Sigmoid colon (tissue), 7 donors: Measurements from ENCODE around the gene LLGL2. TPM values are rescaled to one million over a fixed set of nuclear protein-coding genes. Genes with fewer than 3 reads are reported as not detected.

Experiments used
- DNase-seq: peaks from one replicate; pipeline ENCODE4 v3.0.0-alpha.2; 2019
- H3K27ac ChIP-seq, 4 donors: fragments of 200-600 bp; sonication (generic); one replicate each; pipeline ENCODE4 v1.5.1; 2016 to 2019; ENCODE audit warnings: mild to moderate bottlenecking in 1 of 4
- H3K27me3 ChIP-seq, 3 donors: fragments of 200-600 bp; sonication (generic); one replicate each; pipeline ENCODE4 v1.5.1; 2019; ENCODE audit warnings: mild to moderate bottlenecking in 1 of 3
- H3K36me3 ChIP-seq, 4 donors: fragments of 200-600 bp; sonication (generic); one replicate each; pipeline ENCODE4 v1.5.1; 2016 to 2019
- H3K4me1 ChIP-seq, 4 donors: fragments of 200-600 bp; sonication (generic); one replicate each; pipeline ENCODE4 v1.5.1; 2017 to 2019
- H3K4me3 ChIP-seq, 4 donors: fragments of 200-600 bp; sonication (generic); one replicate each; pipeline ENCODE4 v1.5.1; 2017 to 2019; ENCODE audit warnings: mild to moderate bottlenecking in 2 of 4, moderate library complexity in 1 of 4
- H3K9me3 ChIP-seq, 4 donors: fragments of 200-600 bp in 3 of 4; sonication (generic) in 3 of 4; one replicate each; pipeline versions ENCODE4 v1.5.1 to v1.6.1; 2013 to 2019
- EP300 ChIP-seq, 4 donors: sonication (generic); formaldehyde crosslinking; IDR thresholded peaks; one replicate each; pipeline ENCODE4 v1.6.1; 2017; ENCODE audit warnings: antibody characterized with exemption in 4 of 4
- POLR2A ChIP-seq, 2 donors: fragments of 450-650 bp; IDR thresholded peaks; one replicate each; pipeline ENCODE4 v1.6.1; 2016; ENCODE audit warnings: antibody characterized with exemption in 2 of 2, mild to moderate bottlenecking in 2 of 2, moderate library complexity in 2 of 2
- POLR2AphosphoS5 ChIP-seq, 4 donors: sonication (generic); formaldehyde crosslinking; IDR thresholded peaks; one replicate each; pipeline ENCODE4 v1.6.1; 2017; ENCODE audit warnings: antibody characterized with exemption in 4 of 4
- WGBS, 2 donors: extraction: QIAGEN DNeasy Blood & Tissue Kit; methylation state at CpG; one replicate each; pipeline ENCODE4 v1.1.7; 2013; 5-methylcytosine and 5-hydroxymethylcytosine counted together
- intact Hi-C: fragments of 100-400 bp; cut with DNase I; formaldehyde crosslinking; loops from one replicate; pipeline ENCODE4 v1.15.1; 2023
- polyA plus RNA-seq, 3 donors: library from polyadenylated mRNA; stranded (reverse); fragments of 200-250 nt; gene quantifications; one replicate each; pipeline ENCODE4 v1.2.3, GENCODE V29; 2013
- total RNA-seq, 4 donors: library from RNA; depleted of rRNA; stranded (reverse); fragments of >200 nt; gene quantifications; one replicate each; pipeline ENCODE4 v1.1.0, GENCODE V29; 2016
- TF ChIP-seq, protein P1 (sequence below), 4 experiments: fragments of 450-650 bp in 3 of 4; fragments of 200-600 bp in 1 of 4; IDR thresholded peaks; one replicate each; pipeline ENCODE4 v1.5.1; 2016 to 2019; ENCODE audit warnings: antibody characterized with exemption in 4 of 4, mild to moderate bottlenecking in 3 of 4, moderate library complexity in 2 of 4
- donor health status: healthy with polysubstance abuse.
- donor health status: Bipolar disorder and iron deficiency.
- donor health status: healthy.

The LLGL2 gene
- total and polyA plus RNA-seq, 7 donors, result 1.4 to 299 (median 5.0) TPM

DNA sequence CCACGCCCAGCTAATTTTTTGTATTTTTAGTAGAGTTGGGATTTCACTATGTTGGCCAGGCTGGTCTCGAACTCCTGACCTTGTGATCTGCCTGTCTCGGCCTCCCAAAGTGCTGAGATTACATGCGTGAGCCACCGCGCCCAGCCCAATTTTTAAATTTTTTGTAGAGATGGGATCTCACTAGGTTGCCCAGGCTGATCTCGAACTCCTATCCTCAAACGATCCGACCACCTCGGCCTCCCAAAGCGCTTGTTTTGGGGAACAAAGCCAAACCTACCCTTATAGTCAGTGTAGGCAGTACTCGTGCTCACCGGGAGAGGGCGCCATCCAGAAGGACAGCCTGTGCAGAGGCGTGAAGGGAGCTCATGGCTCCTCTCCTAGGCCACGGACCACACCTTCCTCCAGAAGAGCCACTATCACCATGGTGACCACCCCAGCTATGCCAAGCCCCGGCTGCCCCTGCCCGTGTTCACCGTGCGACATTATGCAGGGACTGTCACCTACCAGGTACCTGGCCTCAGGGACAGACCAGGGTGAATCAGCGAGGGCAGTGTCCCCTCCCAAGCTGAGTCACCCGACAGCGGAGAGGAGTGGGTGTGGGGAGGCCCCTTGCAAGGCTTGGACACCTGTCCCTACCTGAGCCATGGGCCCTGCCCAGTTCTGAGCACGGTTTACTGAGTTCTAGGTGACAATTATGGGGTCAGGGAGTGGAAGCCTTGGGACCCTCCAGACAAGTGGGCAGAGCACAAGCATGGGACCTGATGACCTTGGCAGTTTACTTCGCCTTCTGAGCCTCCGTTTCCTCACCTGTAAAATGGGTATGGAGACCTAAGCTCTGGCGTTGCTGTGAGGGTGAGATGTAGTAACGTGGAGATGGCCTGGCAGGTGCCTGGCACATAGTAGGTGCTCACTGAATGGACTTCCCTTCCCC, 75.8 kb downstream of the LLGL2 start:
- H3K4me1 ChIP-seq, result no peaks in the 10 kb centered on the region
- no peak overlapping the region for H3K27ac ChIP-seq
- H3K27me3 ChIP-seq, result no peaks in the 10 kb centered on the region
- TF ChIP-seq, protein P1, sequence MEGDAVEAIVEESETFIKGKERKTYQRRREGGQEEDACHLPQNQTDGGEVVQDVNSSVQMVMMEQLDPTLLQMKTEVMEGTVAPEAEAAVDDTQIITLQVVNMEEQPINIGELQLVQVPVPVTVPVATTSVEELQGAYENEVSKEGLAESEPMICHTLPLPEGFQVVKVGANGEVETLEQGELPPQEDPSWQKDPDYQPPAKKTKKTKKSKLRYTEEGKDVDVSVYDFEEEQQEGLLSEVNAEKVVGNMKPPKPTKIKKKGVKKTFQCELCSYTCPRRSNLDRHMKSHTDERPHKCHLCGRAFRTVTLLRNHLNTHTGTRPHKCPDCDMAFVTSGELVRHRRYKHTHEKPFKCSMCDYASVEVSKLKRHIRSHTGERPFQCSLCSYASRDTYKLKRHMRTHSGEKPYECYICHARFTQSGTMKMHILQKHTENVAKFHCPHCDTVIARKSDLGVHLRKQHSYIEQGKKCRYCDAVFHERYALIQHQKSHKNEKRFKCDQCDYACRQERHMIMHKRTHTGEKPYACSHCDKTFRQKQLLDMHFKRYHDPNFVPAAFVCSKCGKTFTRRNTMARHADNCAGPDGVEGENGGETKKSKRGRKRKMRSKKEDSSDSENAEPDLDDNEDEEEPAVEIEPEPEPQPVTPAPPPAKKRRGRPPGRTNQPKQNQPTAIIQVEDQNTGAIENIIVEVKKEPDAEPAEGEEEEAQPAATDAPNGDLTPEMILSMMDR (IDR thresholded peaks at IDR 0.05), result peak; percentile 11 to 65 (median 44)
- TF ChIP-seq EP300 (IDR thresholded peaks at IDR 0.05), result no peak
- H3K4me3 ChIP-seq, result no peak overlapping the region
- H3K9me3 ChIP-seq, result no peaks in the 10 kb centered on the region
- intact Hi-C loops, result no loop called here
- peak; percentile 64 for DNase-seq
- no peaks in the 10 kb centered on the region for H3K36me3 ChIP-seq
- WGBS, 2 donors, result 29 to 70% methylated on average over 28 of the region's 28 CpGs

DNA sequence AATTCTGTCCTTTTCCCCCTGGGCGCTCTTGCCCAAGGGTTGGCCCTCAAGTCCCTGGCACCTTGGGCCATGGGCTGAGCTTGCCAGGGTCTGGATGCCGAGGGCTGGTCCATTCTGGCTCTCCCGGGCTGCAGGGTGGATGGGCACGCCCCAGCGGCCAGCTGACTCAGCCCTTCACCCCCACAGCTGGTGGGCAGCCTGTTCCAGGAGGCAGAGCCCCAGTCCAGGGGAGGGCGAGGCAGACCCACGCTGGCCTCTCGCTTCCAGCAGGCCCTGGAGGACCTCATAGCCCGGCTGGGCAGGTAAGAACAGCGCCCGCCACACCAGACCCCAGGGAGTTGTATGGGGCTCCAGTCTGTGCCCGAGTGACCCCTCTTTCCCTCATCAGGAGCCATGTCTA, 77.1 kb downstream of the LLGL2 start:
- Histone ChIP-seq H3K4me1 (no peaks in the 10 kb centered on the region), H3K36me3 (no peaks in the 10 kb centered on the region), H3K27ac (no peak overlapping the region), H3K27me3 (no peaks in the 10 kb centered on the region), H3K9me3 (no peaks in the 10 kb centered on the region), H3K4me3 (no peak overlapping the region)
- intact Hi-C loops, result no loop called here
- no peak for TF ChIP-seq POLR2AphosphoS5 (IDR thresholded peaks at IDR 0.05)
- TF ChIP-seq, protein P1 (IDR thresholded peaks at IDR 0.05), result no peak
- no peak for TF ChIP-seq EP300 (IDR thresholded peaks at IDR 0.05)
- no peak for TF ChIP-seq POLR2A (IDR thresholded peaks at IDR 0.05)
- WGBS, 2 donors, result 90 to 91% methylated on average over 12 of the region's 12 CpGs
- DNase-seq, result peak; percentile 57

DNA sequence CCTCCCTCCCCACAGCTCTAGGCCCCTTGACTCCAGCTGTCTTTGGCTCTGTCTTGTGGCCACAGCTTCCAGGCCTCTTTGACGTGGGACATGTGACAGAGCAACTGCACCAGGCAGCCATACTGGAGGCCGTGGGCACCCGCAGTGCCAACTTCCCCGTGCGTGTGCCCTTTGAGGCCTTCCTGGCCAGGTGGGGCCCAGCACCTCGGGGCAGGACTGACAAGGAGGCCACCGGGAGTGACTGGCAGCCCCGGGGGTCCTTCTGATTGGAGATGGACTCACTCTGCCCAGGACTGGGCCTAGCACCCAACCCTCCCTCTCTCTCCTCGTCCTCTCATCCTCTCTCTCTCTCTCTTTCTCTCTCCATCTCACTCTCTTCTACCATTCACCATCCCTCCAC, 77.6 kb downstream of the LLGL2 start:
- H3K4me3 ChIP-seq, result no peak overlapping the region
- no peak overlapping the region for H3K27ac ChIP-seq
- H3K9me3 ChIP-seq, result no peaks in the 10 kb centered on the region
- H3K36me3 ChIP-seq, result no peaks in the 10 kb centered on the region
- no peaks in the 10 kb centered on the region for H3K4me1 ChIP-seq
- intact Hi-C loops, result no loop called here
- WGBS, 2 donors, result 80 to 85% methylated on average over 9 of the region's 9 CpGs
- H3K27me3 ChIP-seq, result no peaks in the 10 kb centered on the region
- TF ChIP-seq EP300 (IDR thresholded peaks at IDR 0.05) (no peak), POLR2AphosphoS5 (IDR thresholded peaks at IDR 0.05) (no peak), POLR2A (IDR thresholded peaks at IDR 0.05) (no peak)
- TF ChIP-seq, protein P1 (IDR thresholded peaks at IDR 0.05), result no peak
- DNase-seq, result no peak

DNA sequence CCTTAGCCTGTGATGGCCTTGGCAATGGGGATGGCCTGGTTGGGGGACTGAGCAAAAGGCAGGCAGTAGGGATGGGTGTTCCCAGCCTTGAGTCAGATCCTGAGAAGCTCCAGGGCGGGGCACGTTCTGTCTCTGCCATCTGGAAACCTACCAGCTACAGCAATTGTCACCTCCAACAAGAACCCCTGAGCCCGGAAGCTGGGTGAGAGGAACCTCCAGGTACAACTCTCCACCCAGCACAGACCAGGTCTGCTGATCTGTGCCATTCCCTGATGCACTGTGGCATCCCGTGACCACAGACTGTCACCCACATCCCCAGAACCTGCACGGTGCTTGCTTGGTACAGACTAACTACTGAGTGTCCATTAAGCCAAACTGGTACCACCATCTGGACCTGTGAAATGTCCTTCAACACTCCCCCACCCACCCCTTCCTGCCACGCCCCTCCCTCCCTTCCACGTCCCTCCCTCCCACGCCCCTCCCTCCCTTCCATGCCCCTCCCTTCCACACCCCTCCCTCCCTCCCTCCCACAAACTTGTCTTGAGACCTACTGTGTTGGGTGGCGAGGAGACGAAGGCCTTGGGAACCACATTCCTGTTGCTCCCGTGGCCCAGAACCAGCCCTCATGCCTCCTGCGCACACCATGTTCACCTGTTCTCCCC, 78.7 kb downstream of the LLGL2 start:
- H3K27me3 ChIP-seq, result no peaks in the 10 kb centered on the region
- H3K4me3 ChIP-seq, result no peak overlapping the region
- H3K9me3 ChIP-seq, result no peaks in the 10 kb centered on the region
- H3K27ac ChIP-seq, result no peak overlapping the region
- TF ChIP-seq, protein P1 (IDR thresholded peaks at IDR 0.05), result no peak
- TF ChIP-seq POLR2A (IDR thresholded peaks at IDR 0.05) (no peak), EP300 (IDR thresholded peaks at IDR 0.05) (no peak), POLR2AphosphoS5 (IDR thresholded peaks at IDR 0.05) (no peak)
- DNase-seq, result peak; percentile 56
- intact Hi-C loops, result no loop called here
- 55 to 77% methylated on average over 12 of the region's 12 CpGs for WGBS, 2 donors
- H3K36me3 ChIP-seq, result no peaks in the 10 kb centered on the region
- H3K4me1 ChIP-seq, result no peaks in the 10 kb centered on the region
